ENCODE results near the gene SLC12A4. TPM values are rescaled to one million over a fixed set of nuclear protein-coding genes. Genes with fewer than 3 reads are reported as not detected.

The SLC12A4 gene
- total and polyA plus RNA-seq, 2 of the 13 experiments (the other 11 are each of a cell fraction or from before 2014, with no cell fraction given) = 65.1 to 84.3 TPM

GRCh38 chr16:67942510-67943255 lies 25.8 kb downstream of the SLC12A4 start (continued):
- TF ChIP-seq SMAD3 (CRISPR knock-in tag; IDR thresholded peaks at IDR 0.05) (no peak), RBFOX2 (IDR thresholded peaks at IDR 0.05; ENCODE audit: low read depth, low read length) (peak; percentile 74), PHF21A (CRISPR knock-in tag; IDR thresholded peaks at IDR 0.05) (no peak), MTA1 (CRISPR knock-in tag; IDR thresholded peaks at IDR 0.05; ENCODE audit: borderline replicate concordance) (no peak; the same call in 1 of the 2 replicates), MEF2D (CRISPR knock-in tag; IDR thresholded peaks at IDR 0.05) (0 out of 2 replicates have a peak, but pooled peaks have one; percentile 10), KDM6A (CRISPR knock-in tag; IDR thresholded peaks at IDR 0.05; ENCODE audit: low read depth) (no peak), ZNF839 (CRISPR knock-in tag; IDR thresholded peaks at IDR 0.05; ENCODE audit: borderline replicate concordance) (no peak), ZNF329 (CRISPR knock-in tag; IDR thresholded peaks at IDR 0.05; ENCODE audit: low read depth) (peak; percentile 18; the same call in 1 of the 2 replicates), ZNF484 (CRISPR knock-in tag; IDR thresholded peaks at IDR 0.05; ENCODE audit: borderline replicate concordance, low read depth) (0 out of 2 replicates have a peak, but pooled peaks have one; percentile 55), SP4 (CRISPR knock-in tag; IDR thresholded peaks at IDR 0.05) (0 out of 2 replicates have a peak, but pooled peaks have one; percentile 21), ZBTB10 (CRISPR knock-in tag; IDR thresholded peaks at IDR 0.05; ENCODE audit: borderline replicate concordance) (peak; percentile 94; the same call in 1 of the 2 replicates), MBNL3 (CRISPR knock-in tag; conservative IDR thresholded peaks at IDR 0.05) (no peak), ZNF678 (CRISPR knock-in tag; IDR thresholded peaks at IDR 0.05) (0 out of 2 replicates have a peak, but pooled peaks have one; percentile 48), SIX1 (CRISPR knock-in tag; IDR thresholded peaks at IDR 0.05; ENCODE audit: borderline replicate concordance) (no peak), TAF1 (CRISPR knock-in tag; IDR thresholded peaks at IDR 0.05) (no peak), FUBP1 (CRISPR knock-in tag; IDR thresholded peaks at IDR 0.05; ENCODE audit: borderline replicate concordance) (no peak), ZNF510 (CRISPR knock-in tag; IDR thresholded peaks at IDR 0.05; ENCODE audit: low read depth) (0 out of 2 replicates have a peak, but pooled peaks have one; percentile 31), CEBPG (CRISPR knock-in tag; IDR thresholded peaks at IDR 0.05) (no peak), ZNF615 (CRISPR knock-in tag; IDR thresholded peaks at IDR 0.05; ENCODE audit: borderline replicate concordance) (no peak), ZNF136 (CRISPR knock-in tag; IDR thresholded peaks at IDR 0.05; ENCODE audit: low read depth) (peak; percentile 69; the same call in 1 of the 2 replicates), CHD2 (IDR thresholded peaks at IDR 0.05; ENCODE audit: low read depth, low read length) (no peak), PHF20 (CRISPR knock-in tag; IDR thresholded peaks at IDR 0.05) (peak; percentile 32; the same call in 1 of the 2 replicates), CBX5 (CRISPR knock-in tag; IDR thresholded peaks at IDR 0.05; ENCODE audit: borderline replicate concordance) (0 out of 2 replicates have a peak, but pooled peaks have one; percentile 12), FOXP4 (CRISPR knock-in tag; IDR thresholded peaks at IDR 0.05) (no peak)
